HEK293 (cell line): ENCODE data around the gene GDA.

Source experiments
- CTCF ChIA-PET: fragments of 350-600 bp; formaldehyde crosslinking; extraction: SDS; loops from one replicate; lab custom pipeline; 2021; ENCODE audit warnings: antibody characterized with exemption; lab: Yijun Ruan, JAX
- POLR2A ChIA-PET: fragments of 300-600 bp; formaldehyde crosslinking; extraction: SDS; loops from one replicate; lab custom pipeline; 2020; ENCODE audit warnings: antibody characterized with exemption, inconsistent platforms; lab: Yijun Ruan, JAX
- H3K27ac ChIP-seq: fragments of 200-500 bp; sonication (Bioruptor generic); 2 replicates; pipeline ENCODE4 v1.5.1; 2014; ENCODE audit warnings: low read depth, low read length, control low read depth, inconsistent platforms; ENCODE audit errors: extremely low read depth
- H3K36me3 ChIP-seq, 2 experiments: fragments of 200-500 bp in 1 of 2; sonication (Bioruptor generic) in 1 of 2; 1 replicate in 1 of 2; 2 replicates in 1 of 2; pipeline ENCODE4 v1.5.1; 2014 to 2017; ENCODE audit warnings: inconsistent platforms in 2 of 2, low read length in 2 of 2; ENCODE audit not compliant: control insufficient read depth in 2 of 2, insufficient read depth in 1 of 2
- H3K4me1 ChIP-seq: fragments of 200-500 bp; sonication (Bioruptor generic); 2 replicates; pipeline ENCODE4 v1.5.1; 2014; ENCODE audit warnings: mild to moderate bottlenecking, low read length, inconsistent platforms; ENCODE audit not compliant: control insufficient read depth, insufficient read depth
- H3K4me3 ChIP-seq: 2 replicates; pipeline ENCODE4 v1.5.1; 2011; ENCODE audit warnings: low read depth, mild to moderate bottlenecking, control low read depth, low read length, moderate library complexity
- H3K9me3 ChIP-seq: fragments of 200-500 bp; sonication (Bioruptor generic); 2 replicates; pipeline ENCODE4 v1.5.1; 2014; ENCODE audit warnings: low read depth, low read length, inconsistent platforms; ENCODE audit not compliant: control insufficient read depth, insufficient read depth
- KLF7 ChIP-seq: fragments of 450-650 bp; formaldehyde crosslinking; IDR thresholded peaks from 2 replicates; pipeline ENCODE4 v1.5.1; 2016; ENCODE audit warnings: missing biosample characterization, missing genetic modification characterization, borderline replicate concordance
- KLF8 ChIP-seq: fragments of 450-650 bp; formaldehyde crosslinking; IDR thresholded peaks from 2 replicates; pipeline ENCODE4 v1.5.1; 2016; ENCODE audit warnings: missing biosample characterization, missing genetic modification characterization
- SALL2 ChIP-seq: fragments of 450-650 bp; formaldehyde crosslinking; IDR thresholded peaks from 2 replicates; pipeline ENCODE4 v1.5.0; 2017; ENCODE audit warnings: missing biosample characterization, mild to moderate bottlenecking, missing genetic modification characterization, borderline replicate concordance
- SCRT2 ChIP-seq: fragments of 450-650 bp; formaldehyde crosslinking; IDR thresholded peaks from 2 replicates; pipeline ENCODE4 v1.5.1; 2016; ENCODE audit warnings: missing biosample characterization, missing genetic modification characterization
- ZFP3 ChIP-seq: fragments of 450-650 bp; formaldehyde crosslinking; IDR thresholded peaks from 2 replicates; pipeline ENCODE4 v1.5.1; 2016; ENCODE audit warnings: low read depth, missing biosample characterization, missing genetic modification characterization
- ZFP37 ChIP-seq: fragments of 450-650 bp; formaldehyde crosslinking; IDR thresholded peaks from 2 replicates; pipeline ENCODE4 v1.5.1; 2016; ENCODE audit warnings: missing biosample characterization, missing genetic modification characterization
- ZNF112 ChIP-seq: fragments of 450-650 bp; formaldehyde crosslinking; IDR thresholded peaks from 2 replicates; pipeline ENCODE4 v1.5.0; 2017; ENCODE audit warnings: missing biosample characterization, missing genetic modification characterization
- ZNF211 ChIP-seq: fragments of 450-650 bp; formaldehyde crosslinking; IDR thresholded peaks from 2 replicates; pipeline ENCODE4 v1.5.1; 2016; ENCODE audit warnings: low read depth, missing biosample characterization, missing genetic modification characterization
- ZNF223 ChIP-seq: fragments of 450-650 bp; formaldehyde crosslinking; IDR thresholded peaks from 2 replicates; pipeline ENCODE4 v1.5.1; 2016; ENCODE audit warnings: missing biosample characterization, missing genetic modification characterization
- ZNF266 ChIP-seq: fragments of 450-650 bp; formaldehyde crosslinking; IDR thresholded peaks from 2 replicates; pipeline ENCODE4 v1.5.1; 2016; ENCODE audit warnings: missing biosample characterization, missing genetic modification characterization, low read depth
- ZNF626 ChIP-seq: fragments of 450-650 bp; sonication (Bioruptor Pico); formaldehyde crosslinking; IDR thresholded peaks from 2 replicates; pipeline ENCODE4 v1.5.1; 2018; ENCODE audit warnings: missing biosample characterization, missing genetic modification characterization, inconsistent platforms
- ZNF670 ChIP-seq: fragments of 450-650 bp; formaldehyde crosslinking; IDR thresholded peaks from 2 replicates; pipeline ENCODE4 v1.5.1; 2016; ENCODE audit warnings: missing biosample characterization, missing genetic modification characterization, low read depth
- ZNF837 ChIP-seq: fragments of 450-650 bp; formaldehyde crosslinking; IDR thresholded peaks from 2 replicates; pipeline ENCODE4 v1.5.1; 2016; ENCODE audit warnings: missing biosample characterization, missing genetic modification characterization
- ZSCAN23 ChIP-seq: fragments of 450-650 bp; formaldehyde crosslinking; IDR thresholded peaks from 2 replicates; pipeline ENCODE4 v1.5.1; 2016; ENCODE audit warnings: missing biosample characterization, missing genetic modification characterization
- TF ChIP-seq, protein P1 (sequence below): fragments of 450-650 bp; formaldehyde crosslinking; IDR thresholded peaks from 2 replicates; pipeline ENCODE4 v1.5.1; 2016; ENCODE audit warnings: missing biosample characterization, missing genetic modification characterization
- TF ChIP-seq, protein P2 (sequence below): fragments of 450-650 bp; formaldehyde crosslinking; IDR thresholded peaks from 2 replicates; pipeline ENCODE4 v1.5.1; 2016; ENCODE audit warnings: missing biosample characterization, missing genetic modification characterization, low read depth
- TF ChIP-seq, protein P3 (sequence below): fragments of 450-650 bp; formaldehyde crosslinking; IDR thresholded peaks from 2 replicates; pipeline ENCODE4 v1.5.1; 2016; ENCODE audit warnings: missing biosample characterization, missing genetic modification characterization
- TF ChIP-seq, protein P4 (sequence below): fragments of 450-650 bp; formaldehyde crosslinking; IDR thresholded peaks from 2 replicates; pipeline ENCODE4 v1.5.1; 2016; ENCODE audit warnings: missing biosample characterization, missing genetic modification characterization
- TF ChIP-seq, protein P5 (sequence below): fragments of 450-650 bp; formaldehyde crosslinking; IDR thresholded peaks from 2 replicates; pipeline ENCODE4 v1.5.1; 2017; ENCODE audit warnings: missing biosample characterization, missing genetic modification characterization

Gene GDA

DNA sequence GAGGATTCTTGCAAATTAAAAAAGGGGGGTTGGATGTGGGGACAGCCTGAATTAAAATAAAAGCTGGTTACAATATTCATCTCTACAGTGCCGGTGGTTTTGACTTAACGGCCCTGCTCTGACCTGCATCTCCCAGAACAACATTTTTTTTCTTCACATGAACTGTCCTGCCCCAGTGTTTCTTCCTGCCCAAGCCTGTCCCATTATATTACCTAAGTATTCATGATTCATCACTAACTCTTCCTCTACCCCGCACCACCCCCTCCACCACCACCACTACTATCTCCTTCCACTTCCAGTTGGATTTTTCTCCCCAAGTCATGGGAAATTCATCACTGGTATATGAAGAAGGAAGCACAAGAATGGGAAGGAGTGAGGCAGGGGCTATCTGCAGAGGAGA, 125.7 kb downstream of the GDA start (continued):
- TF ChIP-seq, protein P1, sequence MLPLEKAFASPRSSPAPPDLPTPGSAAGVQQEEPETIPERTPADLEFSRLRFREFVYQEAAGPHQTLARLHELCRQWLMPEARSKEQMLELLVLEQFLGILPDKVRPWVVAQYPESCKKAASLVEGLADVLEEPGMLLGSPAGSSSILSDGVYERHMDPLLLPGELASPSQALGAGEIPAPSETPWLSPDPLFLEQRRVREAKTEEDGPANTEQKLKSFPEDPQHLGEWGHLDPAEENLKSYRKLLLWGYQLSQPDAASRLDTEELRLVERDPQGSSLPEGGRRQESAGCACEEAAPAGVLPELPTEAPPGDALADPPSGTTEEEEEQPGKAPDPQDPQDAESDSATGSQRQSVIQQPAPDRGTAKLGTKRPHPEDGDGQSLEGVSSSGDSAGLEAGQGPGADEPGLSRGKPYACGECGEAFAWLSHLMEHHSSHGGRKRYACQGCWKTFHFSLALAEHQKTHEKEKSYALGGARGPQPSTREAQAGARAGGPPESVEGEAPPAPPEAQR = no peak
- TF ChIP-seq ZNF626 (tag by site-specific recombination) (no peak), ZNF223 (tag by site-specific recombination) (no peak)
- TF ChIP-seq, all 188 proteins: peak for 0

DNA sequence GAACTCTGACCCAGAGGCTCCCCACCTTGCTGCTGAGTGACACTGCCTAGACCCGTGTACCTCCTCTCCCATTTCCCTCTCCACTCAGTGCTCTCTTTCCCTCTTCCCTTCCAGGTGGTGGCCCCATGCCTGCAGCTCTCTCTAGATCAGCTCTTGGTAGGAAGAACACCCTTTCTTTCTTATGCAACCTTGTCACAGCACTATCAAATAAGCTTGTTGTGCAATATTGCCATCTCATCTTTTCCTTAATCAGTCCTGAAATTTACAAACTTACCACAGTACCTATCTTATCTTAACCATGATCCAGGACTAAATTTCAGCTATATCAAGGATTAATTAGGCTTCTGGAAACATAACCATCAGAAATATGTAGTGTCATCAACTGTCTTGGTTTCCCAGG, 127.2 kb downstream of the GDA start:
- ChIA-PET POLR2A (no interaction called here), CTCF (interaction anchor here (0.7 to 13.6 kb wide), 2 partner anchors 237 to 407 kb away, joined by 4 to 210 read pairs; no protein-coding TSS in a partner anchor)
- no peak overlapping the region for H3K4me3 ChIP-seq
- no peaks in the 10 kb centered on the region for H3K36me3 ChIP-seq
- TF ChIP-seq ZNF112 (tag by site-specific recombination) = no peak
- TF ChIP-seq, protein P2, sequence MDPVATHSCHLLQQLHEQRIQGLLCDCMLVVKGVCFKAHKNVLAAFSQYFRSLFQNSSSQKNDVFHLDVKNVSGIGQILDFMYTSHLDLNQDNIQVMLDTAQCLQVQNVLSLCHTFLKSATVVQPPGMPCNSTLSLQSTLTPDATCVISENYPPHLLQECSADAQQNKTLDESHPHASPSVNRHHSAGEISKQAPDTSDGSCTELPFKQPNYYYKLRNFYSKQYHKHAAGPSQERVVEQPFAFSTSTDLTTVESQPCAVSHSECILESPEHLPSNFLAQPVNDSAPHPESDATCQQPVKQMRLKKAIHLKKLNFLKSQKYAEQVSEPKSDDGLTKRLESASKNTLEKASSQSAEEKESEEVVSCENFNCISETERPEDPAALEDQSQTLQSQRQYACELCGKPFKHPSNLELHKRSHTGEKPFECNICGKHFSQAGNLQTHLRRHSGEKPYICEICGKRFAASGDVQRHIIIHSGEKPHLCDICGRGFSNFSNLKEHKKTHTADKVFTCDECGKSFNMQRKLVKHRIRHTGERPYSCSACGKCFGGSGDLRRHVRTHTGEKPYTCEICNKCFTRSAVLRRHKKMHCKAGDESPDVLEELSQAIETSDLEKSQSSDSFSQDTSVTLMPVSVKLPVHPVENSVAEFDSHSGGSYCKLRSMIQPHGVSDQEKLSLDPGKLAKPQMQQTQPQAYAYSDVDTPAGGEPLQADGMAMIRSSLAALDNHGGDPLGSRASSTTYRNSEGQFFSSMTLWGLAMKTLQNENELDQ (tag by site-specific recombination) = no peak
- no peak for TF ChIP-seq ZSCAN23 (tag by site-specific recombination)
- no peak for TF ChIP-seq KLF7
- TF ChIP-seq ZFP3 = no peak
- TF ChIP-seq KLF8 = no peak
- no peak for TF ChIP-seq ZNF837 (tag by site-specific recombination)
- no peak for TF ChIP-seq ZNF670
- TF ChIP-seq ZNF211 = no peak
- TF ChIP-seq ZNF266 (tag by site-specific recombination) = no peak
- TF ChIP-seq, protein P3, sequence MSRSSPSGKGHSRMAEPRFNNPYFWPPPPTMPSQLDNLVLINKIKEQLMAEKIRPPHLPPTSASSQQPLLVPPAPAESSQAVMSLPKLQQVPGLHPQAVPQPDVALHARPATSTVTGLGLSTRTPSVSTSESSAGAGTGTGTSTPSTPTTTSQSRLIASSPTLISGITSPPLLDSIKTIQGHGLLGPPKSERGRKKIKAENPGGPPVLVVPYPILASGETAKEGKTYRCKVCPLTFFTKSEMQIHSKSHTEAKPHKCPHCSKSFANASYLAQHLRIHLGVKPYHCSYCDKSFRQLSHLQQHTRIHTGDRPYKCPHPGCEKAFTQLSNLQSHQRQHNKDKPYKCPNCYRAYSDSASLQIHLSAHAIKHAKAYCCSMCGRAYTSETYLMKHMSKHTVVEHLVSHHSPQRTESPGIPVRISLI (tag by site-specific recombination) = no peak
- no peak for TF ChIP-seq SCRT2
- TF ChIP-seq SALL2 (tag by site-specific recombination) = no peak
- TF ChIP-seq, protein P4, sequence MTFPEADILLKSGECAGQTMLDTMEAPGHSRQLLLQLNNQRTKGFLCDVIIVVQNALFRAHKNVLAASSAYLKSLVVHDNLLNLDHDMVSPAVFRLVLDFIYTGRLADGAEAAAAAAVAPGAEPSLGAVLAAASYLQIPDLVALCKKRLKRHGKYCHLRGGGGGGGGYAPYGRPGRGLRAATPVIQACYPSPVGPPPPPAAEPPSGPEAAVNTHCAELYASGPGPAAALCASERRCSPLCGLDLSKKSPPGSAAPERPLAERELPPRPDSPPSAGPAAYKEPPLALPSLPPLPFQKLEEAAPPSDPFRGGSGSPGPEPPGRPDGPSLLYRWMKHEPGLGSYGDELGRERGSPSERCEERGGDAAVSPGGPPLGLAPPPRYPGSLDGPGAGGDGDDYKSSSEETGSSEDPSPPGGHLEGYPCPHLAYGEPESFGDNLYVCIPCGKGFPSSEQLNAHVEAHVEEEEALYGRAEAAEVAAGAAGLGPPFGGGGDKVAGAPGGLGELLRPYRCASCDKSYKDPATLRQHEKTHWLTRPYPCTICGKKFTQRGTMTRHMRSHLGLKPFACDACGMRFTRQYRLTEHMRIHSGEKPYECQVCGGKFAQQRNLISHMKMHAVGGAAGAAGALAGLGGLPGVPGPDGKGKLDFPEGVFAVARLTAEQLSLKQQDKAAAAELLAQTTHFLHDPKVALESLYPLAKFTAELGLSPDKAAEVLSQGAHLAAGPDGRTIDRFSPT (tag by site-specific recombination) = no peak
- TF ChIP-seq, protein P5, sequence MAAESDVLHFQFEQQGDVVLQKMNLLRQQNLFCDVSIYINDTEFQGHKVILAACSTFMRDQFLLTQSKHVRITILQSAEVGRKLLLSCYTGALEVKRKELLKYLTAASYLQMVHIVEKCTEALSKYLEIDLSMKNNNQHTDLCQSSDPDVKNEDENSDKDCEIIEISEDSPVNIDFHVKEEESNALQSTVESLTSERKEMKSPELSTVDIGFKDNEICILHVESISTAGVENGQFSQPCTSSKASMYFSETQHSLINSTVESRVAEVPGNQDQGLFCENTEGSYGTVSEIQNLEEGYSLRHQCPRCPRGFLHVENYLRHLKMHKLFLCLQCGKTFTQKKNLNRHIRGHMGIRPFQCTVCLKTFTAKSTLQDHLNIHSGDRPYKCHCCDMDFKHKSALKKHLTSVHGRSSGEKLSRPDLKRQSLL (tag by site-specific recombination) = no peak
- TF ChIP-seq ZFP37 (tag by site-specific recombination) = no peak
- no peak overlapping the region for H3K27ac ChIP-seq
- H3K4me1 ChIP-seq = no peaks in the 10 kb centered on the region
- no peaks in the 10 kb centered on the region for H3K9me3 ChIP-seq
